OCI-LY3 (cell line): ENCODE measurements around the gene SLC6A6.

Experiments
- EZH2phosphoT487 ChIP-seq: fragments of 200-600 bp; shearing (Covaris generic); IDR thresholded peaks from 2 replicates; pipeline ENCODE4 v1.6.1; 2018; ENCODE audit warnings: antibody characterized with exemption, mixed run types, low read depth
- TF ChIP-seq, protein P1 (sequence below): fragments of 200-600, 300-600 bp; sonication (generic); IDR thresholded peaks from 2 replicates; pipeline ENCODE4 v1.5.1; 2014; ENCODE audit warnings: antibody characterized with exemption, low read length, low read depth

GRCh38 chr3:14518893-14519292 lies 116.5 kb downstream of the SLC6A6 start:
- TF ChIP-seq, protein P1, sequence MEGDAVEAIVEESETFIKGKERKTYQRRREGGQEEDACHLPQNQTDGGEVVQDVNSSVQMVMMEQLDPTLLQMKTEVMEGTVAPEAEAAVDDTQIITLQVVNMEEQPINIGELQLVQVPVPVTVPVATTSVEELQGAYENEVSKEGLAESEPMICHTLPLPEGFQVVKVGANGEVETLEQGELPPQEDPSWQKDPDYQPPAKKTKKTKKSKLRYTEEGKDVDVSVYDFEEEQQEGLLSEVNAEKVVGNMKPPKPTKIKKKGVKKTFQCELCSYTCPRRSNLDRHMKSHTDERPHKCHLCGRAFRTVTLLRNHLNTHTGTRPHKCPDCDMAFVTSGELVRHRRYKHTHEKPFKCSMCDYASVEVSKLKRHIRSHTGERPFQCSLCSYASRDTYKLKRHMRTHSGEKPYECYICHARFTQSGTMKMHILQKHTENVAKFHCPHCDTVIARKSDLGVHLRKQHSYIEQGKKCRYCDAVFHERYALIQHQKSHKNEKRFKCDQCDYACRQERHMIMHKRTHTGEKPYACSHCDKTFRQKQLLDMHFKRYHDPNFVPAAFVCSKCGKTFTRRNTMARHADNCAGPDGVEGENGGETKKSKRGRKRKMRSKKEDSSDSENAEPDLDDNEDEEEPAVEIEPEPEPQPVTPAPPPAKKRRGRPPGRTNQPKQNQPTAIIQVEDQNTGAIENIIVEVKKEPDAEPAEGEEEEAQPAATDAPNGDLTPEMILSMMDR, result no peak
- no peak for TF ChIP-seq EZH2phosphoT487
